Ovary (tissue), 1 donor: ENCODE measurements around the gene CAPN8.

Source experiments
- EP300 ChIP-seq: sonication (generic); formaldehyde crosslinking; IDR thresholded peaks from one replicate; pipeline ENCODE4 v1.6.1; 2017; ENCODE audit warnings: antibody characterized with exemption
- POLR2A ChIP-seq: fragments of 450-650 bp; IDR thresholded peaks from one replicate; pipeline ENCODE4 v1.6.1; 2017; ENCODE audit warnings: antibody characterized with exemption, mild to moderate bottlenecking, moderate library complexity

DNA sequence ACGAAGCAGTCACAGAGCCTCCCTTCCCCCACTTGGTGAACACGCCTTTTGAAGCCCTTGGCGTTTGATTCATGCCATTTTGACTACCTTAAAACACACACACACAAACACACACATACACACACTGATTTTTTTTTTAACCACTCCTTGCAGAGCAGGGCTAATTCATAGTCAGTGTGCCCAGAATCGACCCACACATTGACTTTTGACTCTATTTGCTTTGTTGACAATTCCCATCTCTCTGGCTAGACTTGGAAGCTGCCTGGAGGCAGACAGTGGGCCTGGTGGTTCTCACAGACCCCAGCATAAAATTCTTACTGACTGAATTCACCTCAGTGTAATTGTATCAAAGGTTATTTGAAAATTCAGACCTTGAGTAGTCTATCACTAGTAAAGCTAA is 30.3 kb downstream of the CAPN8 start:
- TF ChIP-seq EP300 = no peak
- TF ChIP-seq POLR2A = no peak
